Measurements from ENCODE around the gene NIPSNAP3A.

GRCh38 chr9:104779334-104779733 is 31.9 kb downstream of the NIPSNAP3A start:
- TF ChIP-seq CTCF (IDR thresholded peaks at IDR 0.05; ENCODE audit: low read depth, low read length, poor library complexity, severe bottlenecking): no peak
- no peak for TF ChIP-seq EZH2phosphoT487 (IDR thresholded peaks at IDR 0.05; ENCODE audit: borderline replicate concordance, low read length)
